K562 (cell line): ENCODE data around the gene SCAMP5. TPM values are rescaled to one million over a fixed set of nuclear protein-coding genes. Genes with fewer than 3 reads are reported as not detected.
A peak's percentile ranks its signal among the peaks of the same experiment; 100 is the strongest.

Source experiments
- AFF1 ChIP-seq, 2 experiments: fragments of 450-650 bp; IDR thresholded peaks; 2 replicates each; pipeline ENCODE4 v1.6.1; 2018; ENCODE audit warnings: mild to moderate bottlenecking in 2 of 2, low read depth in 1 of 2; ENCODE audit not compliant: partially characterized antibody in 2 of 2
- CTCF ChIP-seq, 3 experiments: IDR thresholded peaks in 2 of 3; conservative IDR thresholded peaks in 1 of 3; 2 replicates each; pipeline ENCODE4 v1.5.1; 2011 to 2012; ENCODE audit warnings: low read length in 3 of 3, mild to moderate bottlenecking in 3 of 3, control low read depth in 2 of 3, improper control_type of control experiment in 1 of 3, inconsistent platforms in 1 of 3, low read depth in 1 of 3, mixed read lengths in 1 of 3, moderate library complexity in 1 of 3; ENCODE audit not compliant: insufficient read depth in 2 of 3
- E2F4 ChIP-seq: sonication (generic); formaldehyde crosslinking; IDR thresholded peaks from 2 replicates; pipeline ENCODE4 v1.8.0; 2022; ENCODE audit warnings: mild to moderate bottlenecking, low read depth, missing genetic modification reagents
- EHMT2 ChIP-seq: fragments of 450-650 bp; IDR thresholded peaks from 2 replicates; pipeline ENCODE4 v1.6.1; 2018; ENCODE audit warnings: antibody characterized with exemption
- HDAC1 ChIP-seq, 2 experiments: fragments of 450-650 bp; IDR thresholded peaks; 2 replicates each; pipeline ENCODE4 v1.6.1; 2016 to 2017; ENCODE audit warnings: inconsistent platforms in 1 of 2, mild to moderate bottlenecking in 1 of 2, moderate library complexity in 1 of 2
- MAX ChIP-seq: sonication (generic); formaldehyde crosslinking; IDR thresholded peaks from 2 replicates; pipeline ENCODE4 v1.9.0; 2022; ENCODE audit warnings: mild to moderate bottlenecking, missing genetic modification reagents
- MIER1 ChIP-seq: fragments of 450-650 bp; IDR thresholded peaks from 2 replicates; pipeline ENCODE4 v1.6.1; 2016; ENCODE audit warnings: antibody characterized with exemption, mild to moderate bottlenecking, low read depth
- POLR2H ChIP-seq: IDR thresholded peaks from 2 replicates; pipeline ENCODE4 v1.6.1; 2016; ENCODE audit warnings: missing genetic modification characterization, low read depth, mild to moderate bottlenecking, control low read depth, missing compliant biosample characterization, moderate library complexity
- TCF3 ChIP-seq: sonication (generic); formaldehyde crosslinking; IDR thresholded peaks from 2 replicates; pipeline ENCODE4 v1.4.0; 2020; ENCODE audit warnings: mild to moderate bottlenecking, missing genetic modification reagents
- VEZF1 ChIP-seq: fragments of 200-800 bp; sonication (Bioruptor generic); IDR thresholded peaks from 2 replicates; pipeline ENCODE4 v1.6.1; 2017; ENCODE audit warnings: missing genetic modification characterization, missing compliant biosample characterization
- YBX1 ChIP-seq: fragments of 450-650 bp; IDR thresholded peaks from 2 replicates; pipeline ENCODE4 v1.7.1; 2016; ENCODE audit warnings: mild to moderate bottlenecking
- YY1 ChIP-seq, 3 experiments: IDR thresholded peaks; 2 replicates each; pipeline ENCODE4 v1.6.1; 2011; ENCODE audit warnings: low read length in 2 of 3, mild to moderate bottlenecking in 2 of 3, moderate library complexity in 2 of 3, borderline replicate concordance in 1 of 3, control low read depth in 1 of 3, low read depth in 1 of 3; ENCODE audit not compliant: insufficient read depth in 3 of 3, insufficient replicate concordance in 2 of 3, control insufficient read depth in 1 of 3, insufficient read length in 1 of 3; ENCODE audit errors: extremely low read depth in 1 of 3
- ZNF3 ChIP-seq: fragments of 250-450 bp; sonication (Bioruptor Pico); IDR thresholded peaks from 2 replicates; pipeline ENCODE4 v1.5.0; 2021; ENCODE audit warnings: mild to moderate bottlenecking, moderate library complexity
- ZNF695 ChIP-seq: fragments of 450-650 bp; formaldehyde crosslinking; IDR thresholded peaks from 2 replicates; pipeline ENCODE4 v1.4.0; 2020; ENCODE audit warnings: mild to moderate bottlenecking, moderate library complexity
- polyA plus RNA-seq, 8 experiments: library from polyadenylated mRNA; depleted of rRNA in 4 of 8; stranded (reverse) in 5 of 8; unstranded in 3 of 8; fragments of >200 nt; fragmentation: Nextera tagmentation in 2 of 8; fragmentation: Illumina TruSeq in 1 of 8; extraction: Ambion mirVana in 2 of 8; extraction: Trizol in 1 of 8; gene quantifications; 2 replicates each; pipeline versions ENCODE4 v1.2.1 to v1.2.3, GENCODE V29; 2011 to 2014; ENCODE audit warnings: inconsistent platforms in 1 of 8, missing spikeins in 1 of 8
- total RNA-seq, 7 experiments: library from RNA; depleted of rRNA in 6 of 7; stranded (reverse); fragments of >200 nt in 6 of 7; fragmentation: Illumina TruSeq in 2 of 7; extraction: Trizol in 2 of 7; gene quantifications; 2 replicates each; pipeline versions ENCODE4 v1.2.1 to v1.2.3, GENCODE V29; 2011 to 2021; ENCODE audit warnings: low replicate concordance in 1 of 7

Gene SCAMP5
- total and polyA plus RNA-seq, 9 of the 15 experiments (the other 6 are each of a cell fraction or from before 2014, with no cell fraction given): 0.09 to 0.29 (median 0.19) TPM; not detected in 5

GRCh38 chr15:74988007-74988800 is 7.2 kb upstream of the SCAMP5 start (continued):
- TF ChIP-seq CTCF (IDR thresholded peaks at IDR 0.05 in 2 of 3, conservative IDR thresholded peaks at IDR 0.05 in 1 of 3; ENCODE audit: insufficient read depth in 2 of 3, low read depth in 1 of 3, low read length in 3 of 3) (peak; percentile 85 to 94 (median 91)), ZNF695 (CRISPR knock-in tag) (no peak), AFF1 (IDR thresholded peaks at IDR 0.05; ENCODE audit: low read depth in 1 of 2, partially characterized antibody in 2 of 2) (peak in 1 of 2 experiments; percentile 81), POLR2H (tag) (no peak), ZNF3 (no peak), E2F4 (CRISPR knock-in tag) (peak; percentile 58; the same call in 1 of the 2 replicates), YBX1 (no peak), YY1 (IDR thresholded peaks at IDR 0.05; ENCODE audit: borderline replicate concordance in 1 of 3, control insufficient read depth in 1 of 3, extremely low read depth in 1 of 3, insufficient read depth in 3 of 3, insufficient read length in 1 of 3, insufficient replicate concordance in 2 of 3, low read depth in 1 of 3, low read length in 2 of 3) (peak in 2 of 3 experiments; percentile 62 to 82), TCF3 (CRISPR knock-in tag) (0 out of 2 replicates have a peak, but pooled peaks have one; percentile 32), VEZF1 (CRISPR knock-in tag) (peak; percentile 70), MIER1 (peak; percentile 92), MAX (CRISPR knock-in tag) (peak; percentile 29; the same call in 1 of the 2 replicates), EHMT2 (peak; percentile 96), HDAC1 (IDR thresholded peaks at IDR 0.05) (peak in 1 of 2 experiments; percentile 57; a peak in 1 of 4 replicates)
